ENCODE results near the gene RBMS1.

RBMS1 gene

DNA sequence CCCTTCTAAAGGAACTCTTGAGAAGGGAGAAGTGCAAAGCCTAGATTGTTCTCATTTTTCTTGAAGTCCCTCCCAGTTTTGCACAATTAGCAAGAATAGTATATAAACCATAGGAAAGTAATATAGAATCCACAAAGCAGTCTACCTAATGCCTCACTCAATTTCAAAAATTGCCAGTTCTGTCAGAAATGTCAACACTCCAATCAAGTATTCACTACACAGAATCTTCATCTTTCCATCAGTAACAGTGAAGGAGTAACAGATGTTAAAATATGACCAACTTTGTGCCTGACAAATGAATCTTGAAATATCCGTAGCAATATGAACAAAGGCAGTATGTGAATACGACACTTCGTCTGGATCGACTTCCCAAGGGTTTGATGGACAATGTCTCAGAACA, 56.3 kb downstream of the RBMS1 start:
- Histone ChIP-seq H3K36me3 (ENCODE audit: control insufficient read depth, low read length) (no peaks in the 10 kb centered on the region), H3K27me3 (ENCODE audit: control insufficient read depth, low read length) (peaks cover 10% of the 10 kb centered on the region), H3K79me2 (ENCODE audit: control insufficient read depth, low read length) (no peaks in the 10 kb centered on the region), H3F3A (ENCODE audit: control insufficient read depth, insufficient read depth) (no peaks in the 10 kb centered on the region), H4K20me1 (ENCODE audit: control insufficient read depth, insufficient read depth, low read depth, low read length) (no peaks in the 10 kb centered on the region), H3K9me3 (ENCODE audit: control insufficient read depth, insufficient read depth, low read length) (no peaks in the 10 kb centered on the region), H3K4me2 (ENCODE audit: low read length) (no peak overlapping the region), H3K4me1 (ENCODE audit: control insufficient read depth, low read length) (no peaks in the 10 kb centered on the region), H3K9me2 (replicated peaks; ENCODE audit: control insufficient read depth, low read length) (no peaks in the 10 kb centered on the region), H3K4me3 (ENCODE audit: low read length) (no peak overlapping the region), H3K27ac (ENCODE audit: low read depth, low read length) (no peak overlapping the region)
- no peak for TF ChIP-seq CTCF (IDR thresholded peaks at IDR 0.05; ENCODE audit: low read depth, low read length, poor library complexity, severe bottlenecking)
- TF ChIP-seq EZH2phosphoT487 (IDR thresholded peaks at IDR 0.05; ENCODE audit: borderline replicate concordance, low read length) = no peak

DNA sequence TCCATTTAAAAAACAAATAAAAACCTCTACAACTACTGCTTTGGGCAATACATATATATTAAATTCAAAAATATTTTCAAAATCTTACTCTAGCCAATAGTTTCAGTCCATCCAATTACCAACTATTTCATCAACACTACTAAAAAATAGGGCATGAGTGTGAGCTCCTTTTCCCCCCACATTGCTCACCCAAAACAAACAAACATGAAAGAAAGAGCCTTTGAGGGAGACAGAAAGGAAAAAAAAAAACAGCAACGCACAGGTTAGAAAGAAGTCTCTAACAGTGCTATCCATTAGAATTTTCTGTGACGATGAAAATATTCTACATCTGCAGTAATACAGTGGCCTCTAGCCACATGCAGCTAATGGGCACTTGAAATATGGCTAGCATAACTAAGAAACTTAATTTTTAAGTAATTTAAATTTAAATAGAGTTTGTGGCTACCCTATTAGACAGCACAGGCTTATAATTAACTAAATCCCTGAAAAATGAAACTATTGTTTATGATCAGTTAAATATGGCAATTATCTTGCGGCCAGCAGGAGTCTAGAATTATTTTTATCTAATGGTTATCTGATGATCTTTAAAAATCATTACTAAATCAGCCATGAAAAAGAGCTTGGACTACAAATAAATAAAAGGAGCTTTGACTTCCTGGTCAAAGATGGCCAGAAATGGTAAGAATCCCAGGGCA, 59.2 kb downstream of the RBMS1 start:
- Histone ChIP-seq H3K4me2 (ENCODE audit: low read length) (no peak overlapping the region), H3K4me3 (ENCODE audit: low read length) (no peak overlapping the region), H3K27me3 (ENCODE audit: control insufficient read depth, low read length) (peaks cover 10% of the 10 kb centered on the region), H4K20me1 (ENCODE audit: control insufficient read depth, insufficient read depth, low read depth, low read length) (no peaks in the 10 kb centered on the region), H3K9me3 (ENCODE audit: control insufficient read depth, insufficient read depth, low read length) (no peaks in the 10 kb centered on the region), H3K9me2 (replicated peaks; ENCODE audit: control insufficient read depth, low read length) (no peaks in the 10 kb centered on the region), H3K4me1 (ENCODE audit: control insufficient read depth, low read length) (peaks cover 7% of the 10 kb centered on the region), H3K79me2 (ENCODE audit: control insufficient read depth, low read length) (no peaks in the 10 kb centered on the region), H3K27ac (ENCODE audit: low read depth, low read length) (no peak overlapping the region), H3F3A (ENCODE audit: control insufficient read depth, insufficient read depth) (no peaks in the 10 kb centered on the region), H3K36me3 (ENCODE audit: control insufficient read depth, low read length) (no peaks in the 10 kb centered on the region)
- TF ChIP-seq EZH2phosphoT487 (IDR thresholded peaks at IDR 0.05; ENCODE audit: borderline replicate concordance, low read length) (no peak), CTCF (IDR thresholded peaks at IDR 0.05; ENCODE audit: low read depth, low read length, poor library complexity, severe bottlenecking) (no peak)

DNA sequence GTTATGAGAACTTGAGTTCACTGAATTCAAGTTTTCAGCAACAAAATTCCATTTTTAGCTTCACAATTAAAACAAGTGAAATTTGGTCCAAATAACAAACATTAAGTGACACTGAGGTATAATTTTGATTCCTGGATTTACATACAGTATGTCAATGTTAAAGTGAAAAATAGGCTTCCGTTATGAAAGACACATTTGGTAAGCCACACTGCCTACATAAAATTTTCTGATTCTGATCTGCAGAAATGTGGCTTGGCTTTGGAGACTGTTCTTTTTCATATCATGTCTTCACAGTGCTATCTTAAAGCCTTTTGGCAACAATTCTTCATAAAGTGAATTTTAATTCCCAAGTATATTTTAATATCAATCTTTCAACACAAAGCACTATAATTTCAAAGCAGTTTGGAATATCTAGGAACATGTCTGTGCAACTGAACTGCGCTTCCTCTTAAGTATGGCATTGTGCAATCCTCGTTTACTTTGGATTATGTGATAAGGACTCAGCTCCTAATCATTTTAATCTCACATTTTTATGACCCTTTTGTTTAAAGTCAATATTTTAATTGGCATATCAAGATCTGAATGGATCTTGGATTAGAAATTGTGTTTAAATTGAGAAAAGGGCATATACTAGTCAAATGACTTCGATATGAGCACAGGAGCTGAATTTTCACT, 60.0 kb downstream of the RBMS1 start:
- Histone ChIP-seq H3K79me2 (ENCODE audit: control insufficient read depth, low read length) (no peaks in the 10 kb centered on the region), H3K9me2 (replicated peaks; ENCODE audit: control insufficient read depth, low read length) (no peaks in the 10 kb centered on the region), H3K4me2 (ENCODE audit: low read length) (no peak overlapping the region), H3K27ac (ENCODE audit: low read depth, low read length) (no peak overlapping the region), H3K4me1 (ENCODE audit: control insufficient read depth, low read length) (peaks cover 14% of the 10 kb centered on the region), H3K27me3 (ENCODE audit: control insufficient read depth, low read length) (peaks cover 10% of the 10 kb centered on the region), H3K9me3 (ENCODE audit: control insufficient read depth, insufficient read depth, low read length) (no peaks in the 10 kb centered on the region), H3K36me3 (ENCODE audit: control insufficient read depth, low read length) (no peaks in the 10 kb centered on the region), H3K4me3 (ENCODE audit: low read length) (no peak overlapping the region), H3F3A (ENCODE audit: control insufficient read depth, insufficient read depth) (no peaks in the 10 kb centered on the region), H4K20me1 (ENCODE audit: control insufficient read depth, insufficient read depth, low read depth, low read length) (no peaks in the 10 kb centered on the region)
- TF ChIP-seq EZH2phosphoT487 (IDR thresholded peaks at IDR 0.05; ENCODE audit: borderline replicate concordance, low read length) = no peak
- TF ChIP-seq CTCF (IDR thresholded peaks at IDR 0.05; ENCODE audit: low read depth, low read length, poor library complexity, severe bottlenecking) = no peak

Data from DOHH2 (cell line).